SK-N-SH treated with all-trans-retinoic acid at 6 μM for 48 hours (cell line): ENCODE data around the gene CASP5.
A peak's percentile ranks its signal among the peaks of the same experiment; 100 is the strongest.
"Not testable (repeated sequence)": the region's sequence is repeated elsewhere in the genome, so short reads cannot be mapped to it uniquely, and the experiment has no call there.

Experiments
- ATAC-seq: fragments of 200-7000 bp; cut with Tn5 transposase; 3 replicates; pipeline ENCODE4 v1.9.1; 2020; ENCODE audit warnings: mild to moderate bottlenecking, moderate library complexity
- ARNTL ChIP-seq: fragments of 450-650 bp; formaldehyde crosslinking; IDR thresholded peaks from 2 replicates; pipeline ENCODE4 v1.5.0; 2020; ENCODE audit warnings: low read depth, mild to moderate bottlenecking, moderate library complexity, borderline replicate concordance
- BACH2 ChIP-seq: fragments of 250-450 bp; sonication (Bioruptor Pico); IDR thresholded peaks from 2 replicates; pipeline ENCODE4 v1.9.0; 2021; ENCODE audit warnings: mild to moderate bottlenecking, borderline replicate concordance
- CSDC2 ChIP-seq: fragments of 250-450 bp; sonication (Bioruptor Pico); IDR thresholded peaks from 2 replicates; pipeline ENCODE4 v1.5.0; 2020; ENCODE audit warnings: mild to moderate bottlenecking, moderate library complexity
- ESRRG ChIP-seq: fragments of 250-450 bp; sonication (Bioruptor Pico); IDR thresholded peaks from 2 replicates; pipeline ENCODE4 v1.6.1; 2021; ENCODE audit warnings: mild to moderate bottlenecking
- GLIS3 ChIP-seq: fragments of 250-450 bp; sonication (Bioruptor Pico); IDR thresholded peaks from 2 replicates; pipeline ENCODE4 v1.5.0; 2020; ENCODE audit warnings: mild to moderate bottlenecking, moderate library complexity
- OSR1 ChIP-seq: fragments of 250-450 bp; sonication (Bioruptor Pico); IDR thresholded peaks from 2 replicates; pipeline ENCODE4 v1.8.0; 2022; ENCODE audit warnings: moderate library complexity, mild to moderate bottlenecking, inconsistent platforms
- PPARA ChIP-seq: fragments of 250-450 bp; sonication (Bioruptor Pico); IDR thresholded peaks from 2 replicates; pipeline ENCODE4 v1.5.0; 2020; ENCODE audit warnings: mild to moderate bottlenecking, borderline replicate concordance
- TCF4 ChIP-seq: fragments of 250-450 bp; sonication (Bioruptor Pico); IDR thresholded peaks from 2 replicates; pipeline ENCODE4 v1.8.0; 2021; ENCODE audit warnings: mild to moderate bottlenecking, moderate library complexity, borderline replicate concordance
- TOX ChIP-seq: fragments of 250-450 bp; sonication (Bioruptor Pico); IDR thresholded peaks from 2 replicates; pipeline ENCODE4 v1.8.0; 2021; ENCODE audit warnings: mild to moderate bottlenecking, moderate library complexity, borderline replicate concordance
- TSHZ2 ChIP-seq: fragments of 250-450 bp; sonication (Bioruptor Pico); IDR thresholded peaks from 2 replicates; pipeline ENCODE4 v1.5.0; 2020; ENCODE audit warnings: mild to moderate bottlenecking, moderate library complexity
- ZFP3 ChIP-seq: fragments of 250-450 bp; sonication (Bioruptor Pico); IDR thresholded peaks from 2 replicates; pipeline ENCODE4 v1.5.0; 2020; ENCODE audit warnings: mild to moderate bottlenecking, moderate library complexity
- ZFP30 ChIP-seq: fragments of 450-650 bp; formaldehyde crosslinking; IDR thresholded peaks from 2 replicates; pipeline ENCODE4 v1.5.0; 2022; ENCODE audit warnings: mild to moderate bottlenecking, moderate library complexity
- ZNF565 ChIP-seq: fragments of 450-650 bp; formaldehyde crosslinking; conservative IDR thresholded peaks from 2 replicates; pipeline ENCODE4 v1.5.0; 2020; ENCODE audit warnings: low read depth, mild to moderate bottlenecking, moderate library complexity
- ZNF70 ChIP-seq: fragments of 450-650 bp; formaldehyde crosslinking; IDR thresholded peaks from 2 replicates; pipeline ENCODE4 v1.5.0; 2020; ENCODE audit warnings: mild to moderate bottlenecking, moderate library complexity
- ZNF8 ChIP-seq: fragments of 450-650 bp; formaldehyde crosslinking; IDR thresholded peaks from 2 replicates; pipeline ENCODE4 v1.5.0; 2020; ENCODE audit warnings: mild to moderate bottlenecking, moderate library complexity
- TF ChIP-seq, protein P1 (sequence below): fragments of 250-450 bp; sonication (Bioruptor Pico); IDR thresholded peaks from 2 replicates; pipeline ENCODE4 v1.5.1; 2020; ENCODE audit warnings: low read depth, mild to moderate bottlenecking, moderate library complexity
- TF ChIP-seq, protein P2 (sequence below): fragments of 250-450 bp; sonication (Bioruptor Pico); IDR thresholded peaks from 2 replicates; pipeline ENCODE4 v1.8.0; 2021; ENCODE audit warnings: low read depth, mild to moderate bottlenecking, moderate library complexity, borderline replicate concordance

Gene CASP5

GRCh38 chr11:105042178-105042577 is 19.2 kb upstream of the CASP5 start (continued):
- TF ChIP-seq, protein P1, sequence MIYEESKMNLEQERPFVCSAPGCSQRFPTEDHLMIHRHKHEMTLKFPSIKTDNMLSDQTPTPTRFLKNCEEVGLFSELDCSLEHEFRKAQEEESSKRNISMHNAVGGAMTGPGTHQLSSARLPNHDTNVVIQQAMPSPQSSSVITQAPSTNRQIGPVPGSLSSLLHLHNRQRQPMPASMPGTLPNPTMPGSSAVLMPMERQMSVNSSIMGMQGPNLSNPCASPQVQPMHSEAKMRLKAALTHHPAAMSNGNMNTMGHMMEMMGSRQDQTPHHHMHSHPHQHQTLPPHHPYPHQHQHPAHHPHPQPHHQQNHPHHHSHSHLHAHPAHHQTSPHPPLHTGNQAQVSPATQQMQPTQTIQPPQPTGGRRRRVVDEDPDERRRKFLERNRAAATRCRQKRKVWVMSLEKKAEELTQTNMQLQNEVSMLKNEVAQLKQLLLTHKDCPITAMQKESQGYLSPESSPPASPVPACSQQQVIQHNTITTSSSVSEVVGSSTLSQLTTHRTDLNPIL (CRISPR knock-in tag), result no peak
- no peak for TF ChIP-seq BACH2 (CRISPR knock-in tag)

DNA sequence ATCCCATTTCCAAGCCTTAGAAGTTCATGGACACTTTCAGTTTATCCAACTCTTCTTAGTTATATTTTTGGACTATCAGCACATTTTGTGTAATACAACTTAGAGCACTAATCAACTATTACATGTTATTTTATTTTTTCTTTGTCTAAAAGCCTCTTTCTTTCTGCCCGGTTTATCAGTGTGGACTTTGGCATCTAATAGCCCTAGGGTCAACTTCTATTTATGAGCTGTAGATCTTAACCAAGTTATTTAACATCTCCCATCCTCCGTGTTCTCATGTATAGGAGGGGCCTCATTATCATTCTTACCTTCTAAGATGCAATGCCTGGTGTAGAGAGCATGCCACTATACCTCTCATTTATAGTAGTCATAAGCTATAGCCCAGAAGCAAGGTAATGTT is 17.7 kb upstream of the CASP5 start:
- ATAC-seq, result no peak

GRCh38 chr11:105034813-105035620 is 12.0 kb upstream of the CASP5 start, which contains the start of gene CASP1:
TSS of gene CASP1 (minus strand) at chr11:105035144. CDS start at chr11:105035113, 31 bp downstream.
- ATAC-seq, result peak; percentile 33; the same call in 1 of the 3 replicates
- TF ChIP-seq ZNF70 (CRISPR knock-in tag) (no peak), TCF4 (CRISPR knock-in tag) (no peak), TOX (CRISPR knock-in tag) (no peak), GLIS3 (CRISPR knock-in tag) (no peak), ZFP30 (CRISPR knock-in tag) (no peak), ZNF565 (CRISPR knock-in tag) (no peak), CSDC2 (CRISPR knock-in tag) (no peak), PPARA (no peak), OSR1 (CRISPR knock-in tag) (no peak), ARNTL (no peak), ZFP3 (CRISPR knock-in tag) (no peak), ESRRG (CRISPR knock-in tag) (no peak), TSHZ2 (no peak)
- TF ChIP-seq, protein P1 (CRISPR knock-in tag), result no peak
- TF ChIP-seq, protein P2, sequence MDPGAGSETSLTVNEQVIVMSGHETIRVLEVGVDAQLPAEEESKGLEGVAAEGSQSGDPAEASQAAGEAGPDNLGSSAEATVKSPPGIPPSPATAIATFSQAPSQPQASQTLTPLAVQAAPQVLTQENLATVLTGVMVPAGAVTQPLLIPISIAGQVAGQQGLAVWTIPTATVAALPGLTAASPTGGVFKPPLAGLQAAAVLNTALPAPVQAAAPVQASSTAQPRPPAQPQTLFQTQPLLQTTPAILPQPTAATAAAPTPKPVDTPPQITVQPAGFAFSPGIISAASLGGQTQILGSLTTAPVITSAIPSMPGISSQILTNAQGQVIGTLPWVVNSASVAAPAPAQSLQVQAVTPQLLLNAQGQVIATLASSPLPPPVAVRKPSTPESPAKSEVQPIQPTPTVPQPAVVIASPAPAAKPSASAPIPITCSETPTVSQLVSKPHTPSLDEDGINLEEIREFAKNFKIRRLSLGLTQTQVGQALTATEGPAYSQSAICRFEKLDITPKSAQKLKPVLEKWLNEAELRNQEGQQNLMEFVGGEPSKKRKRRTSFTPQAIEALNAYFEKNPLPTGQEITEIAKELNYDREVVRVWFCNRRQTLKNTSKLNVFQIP, result no peak

More for the DNA sequence above, 17.7 kb upstream of the CASP5 start:
- no peak for TF ChIP-seq ZNF565 (CRISPR knock-in tag)
- no peak for TF ChIP-seq ZNF8 (CRISPR knock-in tag)
- TF ChIP-seq, protein P2, result no peak
- TF ChIP-seq ZNF70 (CRISPR knock-in tag), result no peak
- no peak for TF ChIP-seq ESRRG (CRISPR knock-in tag)
- no peak for TF ChIP-seq TCF4 (CRISPR knock-in tag)

- ATAC-seq, result not testable (repeated sequence)
Observed at GRCh38 chr11:105034388-105034787, 11.4 kb upstream of the CASP5 start.
